Mucosa of descending colon (tissue), 3 donors: ENCODE measurements around the gene RSU1. TPM values are rescaled to one million over a fixed set of nuclear protein-coding genes. Genes with fewer than 3 reads are reported as not detected.

Experiments used
- ATAC-seq: fragments of 200-7000 bp; cut with Tn5 transposase; one replicate; pipeline ENCODE4 v1.9.1; 2020; ENCODE audit warnings: mild to moderate bottlenecking, moderate library complexity
- DNase-seq, 3 donors: peaks; one replicate each; pipeline ENCODE4 v3.0.0-alpha.2; 2020
- H3K36me3 ChIP-seq: fragments of 200-600 bp; one replicate; pipeline ENCODE4 v1.8.0; 2021; ENCODE audit warnings: low read depth, mild to moderate bottlenecking
- H3K4me1 ChIP-seq: fragments of 200-600 bp; one replicate; pipeline ENCODE4 v1.8.0; 2021; ENCODE audit warnings: low read depth, mild to moderate bottlenecking
- H3K4me3 ChIP-seq: fragments of 200-600 bp; one replicate; pipeline ENCODE4 v1.8.0; 2021; ENCODE audit warnings: mild to moderate bottlenecking
- H3K9me3 ChIP-seq: fragments of 200-600 bp; one replicate; pipeline ENCODE4 v1.8.0; 2021; ENCODE audit warnings: mild to moderate bottlenecking
- CTCF ChIP-seq: fragments of 200-600 bp; IDR thresholded peaks from one replicate; pipeline ENCODE4 v1.8.0; 2022; ENCODE audit warnings: antibody characterized with exemption, mild to moderate bottlenecking
- intact Hi-C, 2 donors: fragments of 100-400 bp; cut with DNase I in 1 of 2; cut with micrococcal nuclease in 1 of 2; formaldehyde crosslinking; loops; one replicate each; pipeline versions ENCODE4 v1.11.0 to v1.11.1; 2022; cut with DNase I, micrococcal nuclease
- total RNA-seq, 3 donors: library from RNA; stranded (reverse); fragmentation: NEBNext Ultra II Directional in 2 of 3; extraction: Animal tissue kit (Norgen Biotek cat#: 25700) in 2 of 3; gene quantifications; one replicate each; pipeline versions ENCODE4 v1.2.1 to v1.2.4, GENCODE V29; 2021 to 2023
- donor health status: DM: no; HTN: no; CAD: no; lungs with moderate emphysema.
- donor health status: DM: no; HTN: no; CAD: no.
- donor health status: DM: no; HTN: yes; CAD: no.

Gene RSU1
- total RNA-seq, 3 donors from 2014 or later: 67.2 to 94.8 (median 74.1) TPM

DNA sequence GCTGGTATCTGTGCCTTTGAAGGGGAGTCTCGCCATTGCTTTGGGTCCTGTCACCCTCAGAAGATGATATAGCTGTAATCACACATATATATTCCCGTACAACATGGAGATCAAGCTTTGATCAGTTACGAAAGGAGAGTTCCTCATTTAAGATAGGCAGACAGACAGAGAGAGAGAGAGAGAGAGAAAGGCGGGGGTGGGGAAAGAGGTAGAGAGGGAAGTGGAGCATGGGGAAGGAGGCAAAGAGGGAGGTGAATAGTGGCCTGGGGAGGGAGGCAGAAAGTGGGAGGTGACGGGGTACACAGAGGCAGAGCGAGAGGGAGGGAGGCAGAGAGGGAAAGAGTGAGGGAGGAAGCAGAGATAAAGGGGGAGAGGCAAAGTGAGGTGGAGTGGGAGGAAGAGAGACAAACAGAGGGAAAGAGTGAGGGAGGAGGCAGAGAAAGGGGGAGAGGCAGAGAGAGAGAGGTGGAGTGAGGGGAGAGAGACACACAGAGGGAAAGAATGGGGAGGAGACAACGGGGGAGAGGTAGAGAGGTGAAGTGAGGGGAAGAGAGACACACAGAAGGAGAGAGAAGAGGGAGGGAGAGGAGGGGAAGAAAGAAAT is 250.9 kb downstream of the RSU1 start:
- ATAC-seq: no peak
- intact Hi-C loops: no loop called here
- no peak for DNase-seq
- no peaks in the 10 kb centered on the region for H3K4me1 ChIP-seq
- TF ChIP-seq CTCF: no peak
- H3K36me3 ChIP-seq: no peaks in the 10 kb centered on the region
- H3K4me3 ChIP-seq: no peak overlapping the region
- H3K9me3 ChIP-seq: no peaks in the 10 kb centered on the region

DNA sequence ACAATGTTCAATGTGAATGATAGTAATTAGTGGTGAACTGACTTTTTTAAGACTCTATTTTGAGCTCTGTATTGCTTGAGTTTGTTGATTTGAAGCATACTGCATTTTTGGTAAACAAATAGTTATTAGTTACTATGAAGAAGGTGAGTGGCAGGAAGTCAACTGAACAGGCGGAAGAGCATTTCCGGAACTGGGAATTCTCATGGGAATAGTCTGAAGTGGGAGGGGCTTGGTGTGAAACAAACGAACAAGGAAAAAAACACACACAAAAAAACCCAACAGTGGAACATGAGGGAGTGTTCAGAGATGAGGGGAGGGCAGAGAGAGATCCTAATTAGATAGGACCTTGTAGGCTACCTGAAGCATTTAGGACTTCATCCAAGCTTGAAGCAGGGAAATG is 251.6 kb downstream of the RSU1 start:
- Histone ChIP-seq H3K4me1 (no peaks in the 10 kb centered on the region), H3K4me3 (no peak overlapping the region), H3K36me3 (no peaks in the 10 kb centered on the region), H3K9me3 (no peaks in the 10 kb centered on the region)
- intact Hi-C loops: no loop called here
- no peak for DNase-seq
- no peak for TF ChIP-seq CTCF
- no peak for ATAC-seq

GRCh38 chr10:16562891-16563290 is 254.3 kb downstream of the RSU1 start:
- ATAC-seq (no peak), DNase-seq (no peak)
- H3K9me3 ChIP-seq: no peaks in the 10 kb centered on the region
- intact Hi-C loops: no loop called here
- no peaks in the 10 kb centered on the region for H3K36me3 ChIP-seq
- H3K4me3 ChIP-seq: no peak overlapping the region
- no peaks in the 10 kb centered on the region for H3K4me1 ChIP-seq
- TF ChIP-seq CTCF: no peak

DNA sequence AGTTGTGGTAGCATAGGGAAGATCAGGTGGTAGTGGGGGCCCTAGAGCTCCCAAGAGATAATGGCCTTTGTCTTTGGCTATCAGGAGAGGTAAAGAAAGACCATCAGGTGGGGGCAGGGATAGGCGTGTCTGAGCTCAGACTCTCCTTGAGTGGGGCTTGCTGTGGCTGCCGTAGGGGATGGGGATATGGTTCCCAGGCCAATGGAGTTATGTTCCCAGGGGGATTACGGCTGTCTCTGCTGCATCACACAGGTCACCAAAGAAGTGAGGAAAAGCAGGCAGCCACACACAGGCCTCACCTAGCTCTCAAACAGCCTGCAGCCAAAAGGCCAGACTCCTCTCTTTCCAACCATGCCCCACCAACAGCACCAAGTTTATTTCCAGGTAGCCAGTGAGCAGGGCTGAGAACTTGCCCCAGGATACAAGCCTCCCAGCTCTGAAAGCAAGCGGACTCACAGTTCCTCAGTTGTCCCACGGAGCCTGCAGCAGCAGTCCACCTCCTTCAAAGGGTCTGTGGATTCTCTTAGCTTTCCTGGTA is 257.9 kb downstream of the RSU1 start:
- DNase-seq (no peak), ATAC-seq (no peak)
- intact Hi-C loops: no loop called here
- H3K4me1 ChIP-seq: no peaks in the 10 kb centered on the region
- H3K4me3 ChIP-seq: no peak overlapping the region
- TF ChIP-seq CTCF: no peak
- H3K36me3 ChIP-seq: no peaks in the 10 kb centered on the region
- H3K9me3 ChIP-seq: no peaks in the 10 kb centered on the region

DNA sequence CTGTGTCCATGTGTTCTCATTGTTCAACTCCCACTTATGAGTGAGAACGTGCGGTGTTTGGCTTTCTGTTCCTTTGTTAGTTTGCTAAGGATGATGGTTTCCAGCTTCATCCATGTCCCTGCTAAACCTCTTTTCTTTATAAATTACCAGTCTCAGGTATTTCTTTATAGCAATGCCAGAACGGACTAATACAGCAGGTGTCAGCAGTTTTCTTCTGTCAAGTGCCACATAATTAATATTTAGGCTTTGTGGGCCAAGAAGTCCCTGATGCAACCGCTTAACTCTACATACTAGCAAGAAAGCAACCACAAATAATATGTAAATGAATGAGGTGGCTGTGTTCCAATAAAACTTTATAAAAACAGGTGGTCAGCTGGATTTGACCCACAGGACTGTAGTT is 269.3 kb downstream of the RSU1 start:
- Histone ChIP-seq H3K4me1 (no peaks in the 10 kb centered on the region), H3K9me3 (no peaks in the 10 kb centered on the region), H3K4me3 (no peak overlapping the region), H3K36me3 (no peaks in the 10 kb centered on the region)
- TF ChIP-seq CTCF: no peak
- ATAC-seq (no peak), DNase-seq (no peak)
- intact Hi-C loops: no loop called here
